GM23338 (cell line): Measurements from ENCODE around the gene ABCA6. TPM values are rescaled to one million over a fixed set of nuclear protein-coding genes. Genes with fewer than 3 reads are reported as not detected.

Experiments used
- ATAC-seq: fragments of 200-7000 bp; cut with Tn5 transposase; 3 replicates; pipeline ENCODE4 v1.9.1; 2020
- DNase-seq: peaks from one replicate; pipeline ENCODE4 v3.0.0-alpha.2; 2015; ENCODE audit warnings: low spot score
- H2AFZ ChIP-seq: fragments of 200-600 bp; sonication (generic); 2 replicates; pipeline ENCODE4 v1.8.0; 2016; ENCODE audit warnings: antibody characterized with exemption, mild to moderate bottlenecking, moderate library complexity
- H3F3A ChIP-seq: fragments of 200-600 bp; sonication (generic); replicated peaks from 2 replicates; pipeline ENCODE4 v1.8.0; 2017; ENCODE audit warnings: antibody characterized with exemption, mixed run types, low read depth
- H3K27ac ChIP-seq: fragments of 200-600 bp; sonication (generic); 2 replicates; pipeline ENCODE4 v1.6.1; 2016; ENCODE audit warnings: low read depth
- H3K27me3 ChIP-seq: fragments of 200-600 bp; sonication (generic); 2 replicates; pipeline ENCODE4 v1.8.0; 2016; ENCODE audit warnings: mild to moderate bottlenecking, mixed run types, moderate library complexity; ENCODE audit not compliant: insufficient read depth
- H3K36me3 ChIP-seq: fragments of 200-600 bp; sonication (generic); 2 replicates; pipeline ENCODE4 v1.8.0; 2016; ENCODE audit warnings: mild to moderate bottlenecking; ENCODE audit not compliant: insufficient read depth
- H3K4me1 ChIP-seq: fragments of 200-600 bp; sonication (generic); 2 replicates; pipeline ENCODE4 v1.8.0; 2016; ENCODE audit warnings: mild to moderate bottlenecking, moderate library complexity; ENCODE audit not compliant: insufficient read depth
- H3K4me2 ChIP-seq: fragments of 200-600 bp; sonication (generic); 2 replicates; pipeline ENCODE4 v1.7.1; 2017; ENCODE audit warnings: mixed run types
- H3K4me3 ChIP-seq: fragments of 200-600 bp; sonication (generic); 2 replicates; pipeline ENCODE4 v1.6.1; 2016; ENCODE audit warnings: mixed run types
- H3K79me2 ChIP-seq: fragments of 200-600 bp; sonication (generic); replicated peaks from 2 replicates; pipeline ENCODE4 v1.8.0; 2017; ENCODE audit warnings: mild to moderate bottlenecking; ENCODE audit not compliant: insufficient read depth
- H3K9me2 ChIP-seq: fragments of 200-600 bp; sonication (generic); 2 replicates; pipeline ENCODE4 v1.8.0; 2017; ENCODE audit not compliant: insufficient read depth
- H4K20me1 ChIP-seq: fragments of 200-600 bp; sonication (generic); replicated peaks from 2 replicates; pipeline ENCODE4 v1.8.0; 2017; ENCODE audit warnings: mild to moderate bottlenecking; ENCODE audit not compliant: insufficient read depth
- H3K27ac Mint-ChIP-seq: 2 replicates; pipeline ENCODE4 v1.8.0; 2020; ENCODE audit warnings: inconsistent platforms, mild to moderate bottlenecking, moderate library complexity, mixed read lengths
- H3K27me3 Mint-ChIP-seq: 3 replicates; pipeline ENCODE4 v1.8.0; 2022; ENCODE audit warnings: low read depth, mild to moderate bottlenecking, moderate library complexity, mixed read lengths, inconsistent platforms; ENCODE audit not compliant: insufficient read depth, poor library complexity
- H3K36me3 Mint-ChIP-seq: 3 replicates; pipeline ENCODE4 v1.8.0; 2021; ENCODE audit warnings: low read depth, mild to moderate bottlenecking, inconsistent platforms, moderate library complexity, mixed read lengths
- H3K4me1 Mint-ChIP-seq: 3 replicates; pipeline ENCODE4 v1.8.0; 2020; ENCODE audit warnings: mild to moderate bottlenecking, inconsistent platforms, mixed read lengths
- H3K4me3 Mint-ChIP-seq: 3 replicates; pipeline ENCODE4 v1.8.0; 2021; ENCODE audit warnings: moderate library complexity, mild to moderate bottlenecking, inconsistent platforms, mixed read lengths
- H3K9me3 Mint-ChIP-seq: 3 replicates; pipeline ENCODE4 v1.8.0; 2020; ENCODE audit warnings: moderate library complexity, mild to moderate bottlenecking, inconsistent platforms, mixed read lengths
- EZH2 ChIP-seq: fragments of 200-600 bp; sonication (generic); IDR thresholded peaks from one replicate; pipeline ENCODE4 v1.8.0; 2017; ENCODE audit warnings: antibody characterized with exemption, mild to moderate bottlenecking, low read depth; ENCODE audit not compliant: unreplicated experiment
- EZH2phosphoT487 ChIP-seq: fragments of 200-600 bp; sonication (generic); IDR thresholded peaks from one replicate; pipeline ENCODE4 v1.8.1; 2018; ENCODE audit warnings: antibody characterized with exemption; ENCODE audit not compliant: unreplicated experiment
- POLR2AphosphoS5 ChIP-seq: IDR thresholded peaks from 2 replicates; pipeline ENCODE4 v1.6.1; 2016; ENCODE audit warnings: antibody characterized with exemption, low read depth
- STAT1 ChIP-seq: IDR thresholded peaks from one replicate; pipeline ENCODE4 v1.6.1; 2016; ENCODE audit warnings: antibody characterized with exemption; ENCODE audit not compliant: unreplicated experiment
- ZNF114 ChIP-seq: fragments of 250-450 bp; sonication (Bioruptor Pico); IDR thresholded peaks from 2 replicates; pipeline ENCODE4 v1.5.0; 2020; ENCODE audit warnings: mild to moderate bottlenecking, moderate library complexity
- ZNF462 ChIP-seq: fragments of 250-450 bp; sonication (Bioruptor Pico); IDR thresholded peaks from 2 replicates; pipeline ENCODE4 v1.5.0; 2020; ENCODE audit warnings: mild to moderate bottlenecking, moderate library complexity
- polyA plus RNA-seq: library from polyadenylated mRNA; unstranded; fragments of >200 nt; fragmentation: Nextera tagmentation; extraction: Ambion mirVana; gene quantifications from 2 replicates; pipeline ENCODE4 v1.2.1, GENCODE V29; 2016
- total RNA-seq: library from RNA; depleted of rRNA; stranded (reverse); fragments of >200 nt; shearing (Covaris generic); gene quantifications from 2 replicates; pipeline ENCODE4 v1.2.3, GENCODE V29; 2014
- TF ChIP-seq, protein P1 (sequence below): IDR thresholded peaks from 2 replicates; pipeline ENCODE4 v1.6.1; 2016; ENCODE audit warnings: antibody characterized with exemption

ABCA6 gene
- total and polyA plus RNA-seq, 2 experiments from 2014 or later: not detected

- TF ChIP-seq ZNF462 (no peak), STAT1 (no peak), ZNF114 (CRISPR knock-in tag) (no peak)
These were observed 23.6 kb downstream of the ABCA6 start (continued) for GRCh38 chr17:69117855-69118784.

- Mint-ChIP-seq H3K4me1 (no peaks in the 10 kb centered on the region), H3K27ac (no peak overlapping the region), H3K27me3 (no peaks in the 10 kb centered on the region), H3K36me3 (no peaks in the 10 kb centered on the region), H3K9me3 (no peaks in the 10 kb centered on the region), H3K4me3 (no peak overlapping the region)
- Histone ChIP-seq H3K79me2 (no peaks in the 10 kb centered on the region), H3K36me3 (no peaks in the 10 kb centered on the region), H3K27me3 (no peaks in the 10 kb centered on the region), H3K4me1 (no peaks in the 10 kb centered on the region), H3K27ac (no peak overlapping the region), H3F3A (no peaks in the 10 kb centered on the region), H3K4me3 (no peak overlapping the region), H3K4me2 (no peak overlapping the region), H4K20me1 (no peaks in the 10 kb centered on the region), H3K9me2 (no peaks in the 10 kb centered on the region), H2AFZ (no peak overlapping the region)
- no peak for DNase-seq
- TF ChIP-seq STAT1 (no peak), ZNF114 (CRISPR knock-in tag) (no peak), ZNF462 (no peak), POLR2AphosphoS5 (no peak), EZH2phosphoT487 (no peak), EZH2 (no peak)
- TF ChIP-seq, protein P1, sequence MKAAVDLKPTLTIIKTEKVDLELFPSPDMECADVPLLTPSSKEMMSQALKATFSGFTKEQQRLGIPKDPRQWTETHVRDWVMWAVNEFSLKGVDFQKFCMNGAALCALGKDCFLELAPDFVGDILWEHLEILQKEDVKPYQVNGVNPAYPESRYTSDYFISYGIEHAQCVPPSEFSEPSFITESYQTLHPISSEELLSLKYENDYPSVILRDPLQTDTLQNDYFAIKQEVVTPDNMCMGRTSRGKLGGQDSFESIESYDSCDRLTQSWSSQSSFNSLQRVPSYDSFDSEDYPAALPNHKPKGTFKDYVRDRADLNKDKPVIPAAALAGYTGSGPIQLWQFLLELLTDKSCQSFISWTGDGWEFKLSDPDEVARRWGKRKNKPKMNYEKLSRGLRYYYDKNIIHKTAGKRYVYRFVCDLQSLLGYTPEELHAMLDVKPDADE: no peak
- no peak for ATAC-seq
These were observed 29.9 kb downstream of the ABCA6 start for GRCh38 chr17:69111794-69112193.
